Fibroblast of lung (primary cell): ENCODE results near the gene WNT7B. TPM values are rescaled to one million over a fixed set of nuclear protein-coding genes. Genes with fewer than 3 reads are reported as not detected.

Experiments
- DNase-seq, 2 donors: peaks; one replicate each; pipeline versions ENCODE4 v3.0.0 to v3.0.0-alpha.2; 2010; ENCODE audit warnings: low read depth in 2 of 2
- H2AFZ ChIP-seq: 2 replicates; pipeline ENCODE4 v1.5.1; 2012; ENCODE audit warnings: low read length, control low read depth, inconsistent platforms
- H3K27ac ChIP-seq: 2 replicates; pipeline ENCODE4 v1.5.1; 2011; ENCODE audit warnings: low read length, control low read depth; ENCODE audit not compliant: insufficient read depth
- H3K27me3 ChIP-seq: 2 replicates; pipeline ENCODE4 v1.5.1; 2011; ENCODE audit warnings: mild to moderate bottlenecking, low read length; ENCODE audit not compliant: control insufficient read depth, insufficient read depth
- H3K36me3 ChIP-seq: 2 replicates; pipeline ENCODE4 v1.5.1; 2011; ENCODE audit warnings: low read length; ENCODE audit not compliant: control insufficient read depth, insufficient read depth
- H3K4me1 ChIP-seq: 2 replicates; pipeline ENCODE4 v1.5.1; 2011; ENCODE audit warnings: low read length; ENCODE audit not compliant: control insufficient read depth, insufficient read depth; ENCODE audit errors: extremely low read depth
- H3K4me2 ChIP-seq: 2 replicates; pipeline ENCODE4 v1.5.1; 2011; ENCODE audit warnings: low read length, control low read depth; ENCODE audit not compliant: insufficient read depth; ENCODE audit errors: extremely low read depth
- H3K4me3 ChIP-seq, 4 experiments: fragments of 200-600 bp in 1 of 4; sonication (generic) in 1 of 4; replicated peaks in 1 of 4; 2 replicates each; pipeline ENCODE4 v1.5.1; 2011 to 2016; ENCODE audit warnings: low read length in 4 of 4, low read depth in 3 of 4, mild to moderate bottlenecking in 3 of 4, control low read depth in 2 of 4, inconsistent platforms in 1 of 4, mixed read lengths in 1 of 4; ENCODE audit not compliant: insufficient read depth in 1 of 4; ENCODE audit errors: control extremely low read depth in 1 of 4
- H3K79me2 ChIP-seq: 2 replicates; pipeline ENCODE4 v1.5.1; 2012; ENCODE audit warnings: mild to moderate bottlenecking, low read length, inconsistent platforms; ENCODE audit not compliant: control insufficient read depth, insufficient read depth
- H3K9ac ChIP-seq: 2 replicates; pipeline ENCODE4 v1.5.1; 2011; ENCODE audit warnings: mild to moderate bottlenecking, low read length, control low read depth; ENCODE audit not compliant: insufficient read depth
- H3K9me3 ChIP-seq: 2 replicates; pipeline ENCODE4 v1.5.1; 2012; ENCODE audit warnings: low read depth, low read length; ENCODE audit not compliant: control insufficient read depth, insufficient read depth
- H4K20me1 ChIP-seq: 2 replicates; pipeline ENCODE4 v1.5.1; 2011; ENCODE audit warnings: low read length; ENCODE audit not compliant: control insufficient read depth, insufficient read depth; ENCODE audit errors: extremely low read depth
- CTCF ChIP-seq, 2 donors: IDR thresholded peaks in 1 of 2; conservative IDR thresholded peaks in 1 of 2; 1 replicate in 1 of 2; 2 replicates in 1 of 2; pipeline ENCODE4 v1.5.1; 2011 to 2012; ENCODE audit warnings: low read length in 2 of 2, control low read depth in 1 of 2, inconsistent platforms in 1 of 2, low read depth in 1 of 2, mild to moderate bottlenecking in 1 of 2
- EZH2 ChIP-seq: IDR thresholded peaks from 2 replicates; pipeline ENCODE4 v1.5.1; 2012; ENCODE audit warnings: low read length, control low read depth, mild to moderate bottlenecking; ENCODE audit errors: missing control alignments
- polyA plus RNA-seq, 2 donors: library from polyadenylated mRNA; depleted of rRNA in 1 of 2; stranded (reverse) in 1 of 2; unstranded in 1 of 2; fragments of >200 nt; gene quantifications; 2 replicates each; pipeline ENCODE4 v1.2.1, GENCODE V29; 2011 to 2012; ENCODE audit warnings: missing spikeins in 1 of 2
- total RNA-seq: library from RNA; depleted of rRNA; stranded (reverse); fragments of >200 nt; gene quantifications from 2 replicates; pipeline ENCODE4 v1.2.1, GENCODE V29; 2014

Gene WNT7B
- total and polyA plus RNA-seq, 2 donors (not counting 1 experiment from before 2014, with no cell fraction given), result 0.17 TPM; not detected in 1

- no peak overlapping the region for H3K9ac ChIP-seq
- no peaks in the 10 kb centered on the region for H3K9me3 ChIP-seq
These were observed 59.1 kb downstream of the WNT7B start for GRCh38 chr22:45917700-45918458.

DNA sequence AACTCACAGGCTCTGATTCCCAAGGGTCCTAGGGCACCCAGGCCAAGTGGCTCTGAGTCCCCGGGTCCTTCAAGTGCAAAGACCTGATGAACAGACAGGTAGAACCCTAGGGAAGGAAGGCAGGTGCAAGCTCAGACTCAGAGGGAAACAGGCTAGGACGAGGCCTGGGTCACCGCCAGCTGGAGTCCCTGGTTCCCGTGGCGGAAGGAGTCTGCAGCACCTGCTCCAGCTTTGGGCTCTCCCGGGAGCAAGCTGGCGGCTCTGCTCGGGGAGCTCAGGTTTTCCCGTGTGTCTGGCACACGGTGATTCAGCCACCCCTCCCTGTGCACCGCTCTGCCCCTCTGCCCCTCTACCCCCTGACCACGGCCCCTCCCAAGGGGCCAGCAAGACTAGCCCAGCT lies 59.8 kb downstream of the WNT7B start:
- H3K4me1 ChIP-seq, result no peaks in the 10 kb centered on the region
- no peaks in the 10 kb centered on the region for H3K9me3 ChIP-seq
- no peaks in the 10 kb centered on the region for H3K79me2 ChIP-seq
- no peaks in the 10 kb centered on the region for H4K20me1 ChIP-seq
- no peak for DNase-seq
- H3K9ac ChIP-seq, result no peak overlapping the region
- H3K4me2 ChIP-seq, result no peak overlapping the region
- no peaks in the 10 kb centered on the region for H3K36me3 ChIP-seq
- no peak overlapping the region for H2AFZ ChIP-seq
- H3K27ac ChIP-seq, result no peak overlapping the region
- no peaks in the 10 kb centered on the region for H3K27me3 ChIP-seq
- no peak overlapping the region for H3K4me3 ChIP-seq
- TF ChIP-seq EZH2 (no peak), CTCF (conservative IDR thresholded peaks at IDR 0.05 in 1 of 2, IDR thresholded peaks at IDR 0.05 in 1 of 2; ENCODE audit: low read depth in 1 of 2, low read length in 2 of 2) (no peak)

More at GRCh38 chr22:45917700-45918458, 59.1 kb downstream of the WNT7B start:
- Histone ChIP-seq H3K4me2 (no peak overlapping the region), H3K79me2 (no peaks in the 10 kb centered on the region), H3K27ac (no peak overlapping the region), H4K20me1 (no peaks in the 10 kb centered on the region), H3K36me3 (no peaks in the 10 kb centered on the region), H3K4me1 (no peaks in the 10 kb centered on the region), H3K27me3 (no peaks in the 10 kb centered on the region), H3K4me3 (no peak overlapping the region), H2AFZ (no peak overlapping the region)
- no peak for DNase-seq
- TF ChIP-seq EZH2 (no peak), CTCF (conservative IDR thresholded peaks at IDR 0.05 in 1 of 2, IDR thresholded peaks at IDR 0.05 in 1 of 2; ENCODE audit: low read depth in 1 of 2, low read length in 2 of 2) (no peak)

GRCh38 chr22:45916515-45916914 lies 60.4 kb downstream of the WNT7B start:
- no peak overlapping the region for H3K9ac ChIP-seq
- H3K79me2 ChIP-seq, result no peaks in the 10 kb centered on the region
- H3K27me3 ChIP-seq, result no peaks in the 10 kb centered on the region
- no peak for DNase-seq
- H3K4me3 ChIP-seq, result no peak overlapping the region
- no peak for TF ChIP-seq EZH2
- H2AFZ ChIP-seq, result no peak overlapping the region
- H3K36me3 ChIP-seq, result no peaks in the 10 kb centered on the region
- H3K9me3 ChIP-seq, result no peaks in the 10 kb centered on the region
- H3K27ac ChIP-seq, result no peak overlapping the region
- H4K20me1 ChIP-seq, result no peaks in the 10 kb centered on the region
- H3K4me2 ChIP-seq, result no peak overlapping the region
- H3K4me1 ChIP-seq, result no peaks in the 10 kb centered on the region
